Amygdala (tissue), 56 donors: ENCODE results near the gene PHACTR3.

Source experiments
- DNase-seq, 56 donors: peaks; one replicate each; lab custom pipeline; 2025; lab: John Stamatoyannopoulos, UW

PHACTR3 gene

DNA sequence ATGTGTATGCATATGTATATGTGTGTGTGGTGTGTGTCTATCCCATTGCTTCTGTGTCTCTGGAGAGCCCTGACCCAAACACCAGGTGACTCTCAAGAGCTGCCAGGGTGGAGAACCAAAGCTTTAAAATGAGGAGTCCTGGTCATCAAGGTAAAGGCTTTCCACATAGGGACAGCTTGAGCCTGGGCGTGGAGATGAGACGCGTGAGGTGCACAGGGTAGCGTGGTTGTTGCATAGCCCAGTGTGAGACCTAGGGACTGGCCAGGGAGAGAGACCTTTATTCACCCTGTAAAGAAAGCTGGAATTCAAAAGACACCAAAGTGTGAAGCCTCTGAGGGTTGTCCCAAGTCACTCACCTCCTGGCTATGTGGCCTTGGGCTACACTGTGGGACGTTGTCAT lies 180.0 kb downstream of the PHACTR3 start:
- DNase-seq, result no peak

DNA sequence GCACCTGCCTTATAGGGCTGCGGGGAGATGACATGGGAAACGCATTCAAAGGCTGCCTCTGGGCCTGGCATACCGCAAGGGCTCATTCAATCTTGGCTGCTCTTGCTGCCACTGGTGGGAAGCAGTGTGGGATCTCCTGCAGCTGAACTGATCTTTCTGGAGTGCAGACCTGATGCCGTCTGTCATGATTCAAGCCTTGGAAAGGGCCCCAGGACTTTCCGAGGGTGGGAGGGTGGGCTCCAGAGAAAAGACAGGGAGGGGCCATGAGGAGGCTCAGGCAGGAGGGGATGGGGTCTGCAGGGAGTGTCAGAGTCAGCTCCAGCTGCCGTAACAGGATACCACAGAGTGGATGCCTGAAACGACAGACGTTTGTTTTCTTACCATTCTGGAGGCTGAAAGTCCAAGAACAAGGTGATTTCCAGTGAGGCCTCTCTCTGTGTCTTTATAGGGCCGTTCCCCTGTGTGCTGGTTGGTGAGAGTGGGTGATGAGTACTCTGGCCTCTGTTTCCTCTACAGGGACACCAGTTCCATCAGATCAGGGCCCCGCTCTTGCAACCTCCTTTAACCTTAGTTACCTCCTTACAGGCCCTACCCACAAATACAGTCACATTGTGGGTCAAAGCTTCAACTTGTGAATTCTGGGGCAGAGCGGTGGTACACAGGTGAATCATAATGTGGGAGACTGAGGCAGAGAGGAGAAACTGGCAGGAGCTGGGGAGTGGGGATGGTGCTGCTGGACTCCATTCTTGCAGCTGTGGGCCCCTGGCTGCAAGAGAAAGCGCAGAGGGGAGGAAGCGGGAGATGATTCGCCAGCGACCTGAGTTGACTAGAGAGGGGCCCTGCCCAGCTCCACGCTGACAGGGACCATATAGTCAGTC lies 180.7 kb downstream of the PHACTR3 start:
- DNase-seq, result no peak

DNA sequence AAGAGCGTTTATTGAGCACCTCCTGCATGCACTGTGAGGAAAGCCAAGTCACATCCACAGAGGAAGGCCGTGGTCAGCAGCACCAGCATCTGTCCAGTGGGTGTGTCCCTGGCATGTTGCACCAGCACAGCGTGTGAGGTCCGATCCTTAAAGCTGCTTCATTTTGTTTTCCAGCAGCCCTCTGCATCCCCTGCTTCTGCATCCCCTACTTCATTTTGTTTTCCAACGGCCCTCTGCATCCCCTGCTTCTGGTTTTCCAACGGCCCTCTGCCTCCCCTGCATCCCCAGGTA lies 181.3 kb downstream of the PHACTR3 start:
- no peak for DNase-seq

DNA sequence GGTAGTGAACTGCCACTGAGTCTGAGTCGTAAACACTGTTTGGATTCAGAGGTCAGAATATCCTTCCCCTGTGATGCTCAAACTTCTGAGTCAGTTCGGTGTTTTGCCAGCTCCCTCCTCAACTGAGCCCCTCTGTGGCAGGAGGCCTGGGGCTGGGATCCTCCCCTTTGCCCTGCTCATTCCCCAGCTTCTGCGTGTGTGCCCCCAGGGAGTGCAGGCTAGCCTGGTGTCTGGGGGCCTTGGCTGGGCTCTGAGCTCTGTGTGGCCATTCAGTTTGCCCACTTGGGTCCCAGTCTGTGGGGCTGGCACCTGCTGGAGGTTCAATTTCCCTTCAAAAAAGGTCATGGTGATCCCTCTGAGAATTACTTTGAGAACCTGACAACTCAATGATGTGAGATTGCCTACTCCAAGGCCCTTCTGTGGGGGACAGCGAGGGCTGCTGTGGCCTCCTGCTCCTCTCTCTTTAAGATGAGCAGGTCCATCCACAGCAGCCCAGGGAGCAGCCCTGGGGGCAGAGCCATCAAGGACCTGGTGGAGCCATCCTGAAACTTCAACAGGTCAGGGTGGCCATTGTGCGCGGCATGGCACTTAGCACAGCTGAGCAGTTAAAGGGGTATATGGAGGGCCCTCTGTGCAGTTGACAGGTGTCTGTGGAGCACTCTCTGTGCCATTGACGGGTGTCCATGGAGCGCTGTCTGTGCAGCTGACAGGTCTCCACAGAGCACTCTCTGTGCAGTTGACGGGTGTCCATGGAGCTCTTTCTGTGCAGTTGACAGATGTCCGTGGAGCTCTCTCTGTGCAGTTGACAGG lies 181.9 kb downstream of the PHACTR3 start:
- no peak for DNase-seq

DNA sequence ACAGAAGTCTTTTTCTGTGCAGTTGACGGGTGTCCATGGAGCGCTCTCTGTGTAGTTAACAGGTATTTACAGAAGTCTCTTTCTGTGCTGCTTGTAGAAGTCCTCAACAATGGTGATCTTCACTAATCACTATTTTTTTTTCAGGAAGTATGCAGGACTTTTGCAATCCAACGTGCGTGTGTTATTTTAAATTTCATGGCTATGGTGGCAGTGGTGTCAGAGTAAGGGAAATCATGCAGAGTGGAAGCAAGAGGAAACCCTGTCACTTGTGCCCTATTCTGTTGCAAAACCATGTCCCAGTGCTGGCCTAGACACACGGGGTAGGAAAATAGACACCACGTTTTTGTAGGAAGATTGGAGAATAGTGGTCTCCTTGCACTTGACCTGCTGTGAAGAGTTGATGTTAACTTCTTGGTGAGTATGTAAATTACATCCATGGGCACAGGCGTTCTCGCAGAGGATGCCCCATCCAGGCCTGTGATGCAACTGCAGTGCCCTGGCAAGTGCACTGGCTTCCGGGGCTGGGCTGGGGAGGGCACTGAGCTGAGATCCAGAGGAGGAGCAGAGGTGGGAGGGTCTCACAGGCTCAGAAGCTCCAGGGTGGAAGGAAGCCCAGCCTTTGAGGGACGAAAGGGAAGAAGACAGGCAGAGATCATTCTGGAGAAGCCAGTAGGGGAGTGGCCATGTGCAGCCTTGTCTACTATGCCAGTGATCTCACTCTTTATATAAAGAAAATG lies 182.6 kb downstream of the PHACTR3 start:
- DNase-seq, result peak in 1 of 56 donors; percentile 25

DNA sequence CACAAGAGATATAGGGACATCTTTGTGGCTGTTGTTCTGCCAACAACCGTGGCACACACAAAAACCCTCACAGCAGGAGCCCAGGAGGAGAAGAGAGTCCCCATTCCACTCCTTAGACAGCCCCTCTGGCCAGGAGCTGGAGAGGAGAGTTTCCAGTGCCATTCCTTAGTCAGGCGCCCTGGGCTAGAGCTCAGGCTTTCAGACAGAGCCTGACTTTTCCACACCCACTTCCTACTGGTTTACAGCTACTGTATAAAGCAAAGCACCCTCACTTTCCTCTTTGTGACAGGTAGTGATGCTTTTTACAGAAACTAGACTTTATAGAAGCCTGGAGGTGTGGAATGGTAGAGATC lies 183.2 kb downstream of the PHACTR3 start:
- DNase-seq, result no peak

DNA sequence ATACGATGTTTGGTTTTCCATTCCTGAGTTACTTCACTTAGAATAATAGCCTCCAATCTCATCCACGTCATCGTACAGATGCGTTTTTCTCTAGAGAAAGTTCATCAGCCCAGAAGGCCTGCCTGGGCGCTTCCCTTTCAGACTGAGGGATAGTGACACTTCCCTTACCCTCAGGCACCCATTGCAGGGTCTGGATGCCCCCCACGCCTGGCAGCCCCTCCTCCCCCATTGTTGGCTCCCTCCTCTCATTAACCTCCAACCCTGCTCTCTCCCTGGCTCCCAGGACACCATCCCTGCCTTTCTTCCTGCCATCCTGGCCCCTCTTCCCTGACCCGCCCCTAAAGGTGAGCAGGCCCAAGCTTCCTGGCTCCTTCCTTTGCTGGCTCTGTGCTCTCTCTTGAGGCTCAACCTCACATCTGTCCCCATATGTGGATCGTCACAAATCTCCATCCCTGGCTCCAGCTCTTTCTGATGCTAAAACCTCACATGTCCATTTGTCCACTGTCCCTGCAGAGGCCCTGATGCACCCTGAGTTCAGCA lies 183.9 kb downstream of the PHACTR3 start:
- no peak for DNase-seq

DNA sequence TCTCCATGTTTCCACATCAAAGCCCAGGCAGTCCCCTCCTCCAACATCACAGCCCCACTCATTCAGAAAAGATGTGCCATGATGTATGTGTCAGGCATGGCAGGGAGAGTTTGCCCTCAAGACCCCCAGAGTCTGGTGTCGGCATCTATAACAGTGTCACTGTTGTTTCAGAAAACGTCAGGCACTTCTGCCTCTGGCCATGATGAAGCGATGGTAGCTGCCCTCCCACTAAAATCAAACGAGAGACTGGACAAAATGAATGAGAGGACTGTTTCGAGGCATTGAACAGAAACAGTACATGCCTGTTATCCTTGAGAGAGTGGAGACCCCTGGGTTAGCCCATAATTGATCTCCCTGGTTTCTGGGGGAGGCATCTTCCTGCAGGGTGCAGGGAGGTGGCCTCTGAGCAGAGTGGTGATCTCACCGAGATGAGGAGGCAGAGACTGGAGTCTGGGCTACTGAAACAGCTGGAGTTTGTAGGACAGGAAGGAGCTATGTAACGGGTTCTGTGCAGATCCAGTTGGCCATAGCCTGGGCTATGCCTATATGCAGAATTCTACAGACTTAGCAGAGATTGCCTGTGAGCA lies 184.6 kb downstream of the PHACTR3 start:
- no peak for DNase-seq

DNA sequence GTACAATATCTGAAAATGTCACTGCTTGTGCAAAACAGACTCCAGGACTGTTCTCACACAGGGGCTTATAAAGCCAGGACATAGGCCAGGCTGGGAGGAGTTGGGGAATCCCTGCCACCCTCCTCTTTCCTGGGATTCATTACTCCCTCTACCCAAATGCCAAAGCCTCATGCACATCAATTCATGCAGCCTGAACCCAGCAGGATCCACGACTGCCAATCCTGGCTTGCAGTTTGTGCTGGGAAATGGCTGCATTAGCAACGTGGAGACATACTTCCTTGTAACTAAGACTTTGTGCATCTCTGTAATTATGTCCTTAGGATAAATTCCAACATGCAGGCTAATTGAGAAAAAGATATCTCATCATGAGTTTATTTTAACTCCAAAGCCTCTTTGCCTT lies 185.3 kb downstream of the PHACTR3 start:
- DNase-seq, result no peak

DNA sequence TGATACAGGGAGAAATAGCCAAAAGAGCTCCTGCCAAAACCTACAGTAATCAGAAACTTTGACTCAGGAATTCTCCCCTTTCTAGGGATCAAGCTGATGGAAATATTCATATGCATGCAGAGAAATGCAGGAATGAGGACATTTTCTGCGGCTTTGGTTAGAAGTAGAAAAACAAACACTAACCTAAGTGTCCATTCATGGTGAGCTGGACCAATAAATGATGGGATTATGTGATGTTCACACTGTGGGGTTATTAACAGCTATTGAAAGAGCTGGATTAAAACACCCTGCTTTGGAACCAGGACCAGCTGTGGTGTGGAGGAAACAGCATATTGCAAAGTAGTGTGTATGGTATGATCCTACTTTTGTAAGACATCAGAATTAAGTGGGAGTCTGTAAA lies 186.0 kb downstream of the PHACTR3 start:
- no peak for DNase-seq

DNA sequence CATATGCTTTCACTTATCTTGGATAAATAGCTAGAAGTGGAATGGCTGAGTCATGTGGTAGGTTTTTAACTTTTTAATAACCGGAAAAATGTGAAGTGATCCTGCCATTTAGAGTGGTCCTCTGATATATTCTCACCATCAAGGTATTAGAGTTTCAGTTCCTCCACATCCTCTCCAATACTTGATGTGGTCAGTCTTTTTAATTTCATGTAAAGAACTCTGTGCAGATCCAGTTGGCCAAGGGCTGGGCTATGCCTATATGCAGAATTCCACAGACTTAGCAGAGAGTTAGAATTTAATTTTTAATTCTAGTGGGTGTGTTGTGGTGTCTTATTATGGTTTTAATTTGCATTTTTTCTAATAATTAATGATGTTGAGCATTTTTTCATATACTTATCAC lies 188.0 kb downstream of the PHACTR3 start:
- no peak for DNase-seq

DNA sequence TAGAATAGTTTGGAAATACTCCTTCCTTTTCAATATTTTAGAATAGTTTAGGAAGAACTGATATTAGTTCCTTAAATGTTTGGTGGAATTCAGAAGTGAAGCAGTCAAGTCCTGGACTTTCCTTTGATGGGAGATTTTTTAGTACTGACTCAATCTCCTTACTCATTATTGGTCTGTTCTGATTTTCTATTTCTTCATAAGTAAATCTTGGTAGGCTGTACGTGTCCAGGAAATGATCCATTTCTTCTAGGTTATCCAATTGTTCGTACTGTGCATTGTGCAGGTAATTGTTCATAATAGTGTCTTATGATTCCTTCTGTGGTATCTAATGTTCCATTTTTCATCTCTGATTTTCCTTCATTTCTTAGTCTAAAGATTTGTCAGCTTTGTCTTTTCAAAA lies 190.2 kb downstream of the PHACTR3 start:
- no peak for DNase-seq

DNA sequence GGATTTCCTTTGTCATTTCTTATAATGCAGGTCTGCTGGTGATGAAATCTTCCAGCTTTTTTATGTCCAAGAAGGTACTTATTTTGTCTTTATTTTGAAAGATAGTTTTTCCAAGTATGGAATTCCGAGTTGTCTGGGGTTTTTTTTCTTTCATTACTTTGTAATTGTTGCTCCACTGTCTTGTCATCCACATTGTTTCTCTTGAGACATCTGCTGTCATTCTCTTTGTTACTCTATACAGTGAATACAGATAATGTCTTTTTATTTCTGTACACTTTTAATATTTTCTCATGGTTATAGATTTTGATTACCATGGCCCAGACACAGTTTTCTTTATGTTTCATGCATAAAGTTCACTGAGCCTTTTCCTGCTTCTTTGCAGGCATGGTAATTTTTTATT lies 196.0 kb downstream of the PHACTR3 start:
- no peak for DNase-seq

DNA sequence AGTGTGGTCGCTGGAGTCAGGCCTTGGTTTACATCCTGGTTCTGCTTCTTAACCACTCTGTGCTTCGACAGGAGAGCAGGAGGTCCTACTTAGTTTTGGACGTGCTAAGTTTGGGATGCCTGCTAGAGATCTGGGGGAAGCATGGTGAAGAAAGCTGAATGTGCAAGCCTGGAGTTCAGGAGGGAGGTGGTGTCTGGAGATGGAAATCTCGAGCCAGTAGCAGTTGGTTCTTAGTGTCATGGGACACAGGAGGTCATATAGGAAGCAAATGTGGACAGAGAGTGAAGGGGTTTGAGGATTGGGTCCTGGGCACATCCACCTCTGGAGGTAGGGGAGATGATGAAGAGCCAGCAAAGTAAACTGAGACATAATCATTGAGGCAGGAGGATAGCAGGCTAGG lies 197.7 kb downstream of the PHACTR3 start:
- no peak for DNase-seq

DNA sequence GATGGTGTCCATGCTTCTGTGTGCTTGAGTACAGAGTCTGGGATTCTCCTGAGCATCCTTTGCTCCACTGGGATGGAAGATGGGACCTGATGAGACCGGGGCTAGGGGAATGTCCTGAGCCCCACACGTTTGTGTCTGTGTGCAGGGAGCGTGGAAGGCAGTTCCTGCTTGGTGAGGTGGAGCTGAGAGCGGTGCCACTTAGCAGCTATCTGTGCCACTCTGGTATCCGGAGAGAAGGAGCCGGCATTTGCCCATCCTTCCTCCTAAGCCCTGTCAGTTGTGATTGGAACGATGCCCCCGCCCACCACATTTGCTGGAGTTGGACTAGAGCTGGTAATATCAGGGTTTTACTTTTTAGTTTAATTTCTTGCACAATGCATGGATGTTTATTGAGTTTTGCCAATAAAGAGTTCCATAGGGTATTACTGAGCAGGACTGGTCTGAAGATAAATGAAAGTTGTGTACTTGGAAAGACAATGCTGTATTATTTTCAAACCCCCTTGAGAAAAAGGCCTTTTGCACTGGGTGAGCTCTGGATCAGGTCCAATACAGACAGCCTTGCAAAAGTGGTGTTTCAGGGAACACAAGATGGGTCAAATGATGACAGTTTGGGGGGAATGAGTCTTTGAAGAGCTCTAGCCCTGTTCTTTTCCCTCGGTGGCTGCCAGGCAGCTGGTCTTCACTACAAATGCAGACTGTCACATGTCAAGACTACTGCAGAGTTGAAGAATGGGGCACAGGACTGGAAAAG lies 198.3 kb downstream of the PHACTR3 start:
- DNase-seq, result peak in 6 of 56 donors; percentile 23 to 41 (median 32)

DNA sequence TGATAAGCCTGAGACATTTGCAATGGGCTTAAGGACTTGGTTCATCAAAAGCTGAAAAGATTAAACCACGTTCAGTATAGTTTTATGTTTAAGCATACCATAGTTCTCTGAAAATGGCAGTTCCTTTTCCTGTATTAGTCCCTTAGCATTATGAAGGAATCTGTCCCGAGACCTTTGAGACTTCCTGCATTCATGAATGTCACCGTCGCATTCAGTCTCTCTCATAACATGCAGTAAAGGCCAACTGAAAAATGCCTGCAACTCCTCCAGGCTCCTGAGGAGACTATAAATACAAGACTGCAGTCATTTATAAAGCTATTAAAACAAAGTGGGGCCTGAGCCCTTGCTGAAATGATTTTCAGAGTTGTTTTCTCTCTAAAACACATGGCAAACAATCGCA lies 200.0 kb downstream of the PHACTR3 start:
- DNase-seq, result no peak

DNA sequence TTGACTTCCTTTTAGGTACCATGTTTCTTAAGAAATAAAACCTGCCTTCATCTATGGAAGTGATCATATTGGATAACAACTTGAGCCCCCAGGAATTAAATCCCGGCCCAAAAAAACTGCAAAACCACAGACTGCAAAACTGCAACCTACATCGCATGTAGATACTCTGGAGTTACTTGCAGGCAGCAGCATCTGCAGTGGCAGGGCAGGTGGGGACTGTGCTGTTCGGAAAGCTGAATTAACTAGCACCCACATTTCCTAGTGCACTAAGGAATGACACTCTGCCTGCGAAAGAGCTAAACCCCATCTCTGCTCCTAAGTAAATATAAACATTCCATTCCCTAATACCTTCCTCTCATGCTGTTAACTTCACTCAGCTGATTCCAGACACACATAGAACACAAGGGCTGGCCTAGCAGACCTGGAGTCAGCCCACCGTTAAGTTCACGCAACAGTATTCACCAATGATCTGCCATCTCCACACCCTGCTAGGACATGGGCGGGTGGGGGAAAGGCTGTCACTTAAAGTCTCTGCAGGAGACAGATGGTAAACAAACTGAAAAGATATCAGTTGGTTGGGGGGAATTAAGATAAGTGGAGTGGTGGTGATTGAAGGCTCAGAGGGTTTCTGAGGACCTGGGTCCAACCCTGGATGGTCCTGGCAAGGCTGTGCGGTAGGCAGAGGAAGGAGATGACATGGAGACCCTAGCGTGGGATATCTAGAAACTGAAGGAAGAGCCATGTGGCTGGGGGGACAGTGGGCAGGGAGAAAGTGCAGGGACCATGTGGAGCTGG lies 200.7 kb downstream of the PHACTR3 start:
- DNase-seq, result no peak

DNA sequence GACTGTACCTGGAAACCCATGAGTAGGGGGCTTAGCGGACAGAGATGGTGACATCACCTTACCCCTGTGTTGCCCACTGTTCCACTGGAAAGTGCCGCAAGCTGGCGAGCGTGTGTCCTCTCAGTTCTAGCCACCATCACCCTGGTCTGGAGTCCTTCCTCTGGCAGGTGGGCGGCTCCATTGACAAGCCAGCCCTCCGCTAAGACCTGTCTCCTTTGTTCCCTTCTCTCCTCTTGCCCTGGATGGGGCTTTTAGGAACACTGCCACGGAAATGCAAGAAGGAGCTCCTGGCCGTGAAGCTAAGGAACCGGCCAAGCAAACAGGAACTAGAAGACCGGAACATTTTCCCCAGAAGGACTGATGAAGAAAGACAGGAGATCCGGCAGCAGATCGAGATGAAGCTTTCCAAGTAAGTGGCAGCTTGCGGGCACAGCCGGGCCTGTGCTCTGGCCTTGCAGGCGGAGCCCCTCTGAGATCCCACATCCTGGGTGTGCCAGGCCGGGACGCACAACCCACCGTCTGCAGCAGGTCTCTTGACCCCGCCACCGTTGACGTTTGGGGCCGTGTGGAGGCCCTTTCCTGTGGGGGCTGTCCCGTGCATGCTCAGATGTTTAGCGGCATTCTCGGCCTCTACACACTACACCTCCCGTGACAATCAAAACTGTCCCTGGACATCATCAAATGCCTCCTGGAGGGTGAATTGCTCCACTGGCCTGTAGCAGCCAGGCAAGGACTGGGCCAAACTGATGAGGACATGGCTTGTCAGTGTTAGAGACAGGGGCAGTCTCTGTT lies 201.6 kb downstream of the PHACTR3 start:
- no peak for DNase-seq
